H9 (cell line): ENCODE results near the gene FUT8. TPM values are rescaled to one million over a fixed set of nuclear protein-coding genes. Genes with fewer than 3 reads are reported as not detected.

Experiments
- DNase-seq: peaks from one replicate; pipeline ENCODE4 v3.0.0-alpha.2; 2017
- H2AFZ ChIP-seq: one replicate; pipeline ENCODE4 v1.6.1; 2013; ENCODE audit warnings: mild to moderate bottlenecking, low read length, control low read depth, moderate library complexity
- H2AK5ac ChIP-seq: 2 replicates; pipeline ENCODE4 v1.6.1; 2013; ENCODE audit warnings: low read length, control low read depth, mixed read lengths; ENCODE audit not compliant: insufficient read length
- H2BK120ac ChIP-seq: one replicate; pipeline ENCODE4 v1.6.1; 2013; ENCODE audit warnings: low read depth, mild to moderate bottlenecking, low read length, control low read depth, inconsistent platforms; ENCODE audit not compliant: poor library complexity, severe bottlenecking
- H2BK12ac ChIP-seq: 2 replicates; pipeline ENCODE4 v1.6.1; 2013; ENCODE audit warnings: low read length, control low read depth, mixed read lengths, low read depth; ENCODE audit not compliant: insufficient read length
- H2BK15ac ChIP-seq: 2 replicates; pipeline ENCODE4 v1.6.1; 2013; ENCODE audit warnings: low read depth, low read length, control low read depth
- H2BK20ac ChIP-seq: one replicate; pipeline ENCODE4 v1.6.1; 2013; ENCODE audit warnings: low read depth, mild to moderate bottlenecking, low read length, control low read depth, inconsistent platforms; ENCODE audit not compliant: poor library complexity, severe bottlenecking
- H2BK5ac ChIP-seq: 2 replicates; pipeline ENCODE4 v1.6.1; 2013; ENCODE audit warnings: low read length, control low read depth, mixed read lengths; ENCODE audit not compliant: insufficient read length
- H3K14ac ChIP-seq: 2 replicates; pipeline ENCODE4 v1.6.1; 2013; ENCODE audit warnings: low read length, control low read depth; ENCODE audit not compliant: insufficient read depth
- H3K18ac ChIP-seq: 2 replicates; pipeline ENCODE4 v1.6.1; 2013; ENCODE audit warnings: low read depth, mild to moderate bottlenecking, mixed read lengths, low read length, control low read depth; ENCODE audit not compliant: insufficient read length
- H3K23ac ChIP-seq: 2 replicates; pipeline ENCODE4 v1.6.1; 2013; ENCODE audit warnings: low read length, control low read depth, mixed read lengths, low read depth; ENCODE audit not compliant: insufficient read length
- H3K23me2 ChIP-seq: 2 replicates; pipeline ENCODE4 v1.6.1; 2013; ENCODE audit warnings: low read depth, mild to moderate bottlenecking, mixed read lengths, low read length, control low read depth; ENCODE audit not compliant: insufficient read length, poor library complexity, severe bottlenecking
- H3K27ac ChIP-seq: 2 replicates; pipeline ENCODE4 v1.5.1; 2013; ENCODE audit warnings: low read length, control low read depth, mixed read lengths, low read depth; ENCODE audit not compliant: insufficient read length
- H3K27me3 ChIP-seq: 2 replicates; pipeline ENCODE4 v1.6.1; 2013; ENCODE audit warnings: low read length, control low read depth, inconsistent platforms; ENCODE audit not compliant: insufficient read depth
- H3K4ac ChIP-seq: 2 replicates; pipeline ENCODE4 v1.6.1; 2013; ENCODE audit warnings: low read depth, mild to moderate bottlenecking, control low read depth, inconsistent platforms, low read length, moderate library complexity
- H3K4me1 ChIP-seq: 2 replicates; pipeline ENCODE4 v1.6.1; 2013; ENCODE audit warnings: low read length, control low read depth, inconsistent platforms; ENCODE audit not compliant: insufficient read depth
- H3K4me2 ChIP-seq: 2 replicates; pipeline ENCODE4 v1.6.1; 2013; ENCODE audit warnings: low read length, control low read depth, mixed read lengths; ENCODE audit not compliant: insufficient read length, insufficient read depth
- H3K56ac ChIP-seq: 2 replicates; pipeline ENCODE4 v1.6.1; 2013; ENCODE audit warnings: low read depth, mild to moderate bottlenecking, mixed read lengths, low read length, control low read depth; ENCODE audit not compliant: insufficient read length
- H3K79me1 ChIP-seq: 2 replicates; pipeline ENCODE4 v1.6.1; 2013; ENCODE audit warnings: low read depth, mild to moderate bottlenecking, moderate library complexity, low read length, control low read depth, inconsistent platforms; ENCODE audit not compliant: insufficient read depth, poor library complexity, severe bottlenecking
- H3K79me2 ChIP-seq: 2 replicates; pipeline ENCODE4 v1.6.1; 2013; ENCODE audit warnings: low read length, control low read depth, inconsistent platforms; ENCODE audit not compliant: insufficient read depth
- H3K9ac ChIP-seq: 2 replicates; pipeline ENCODE4 v1.6.1; 2013; ENCODE audit warnings: low read length, control low read depth, mixed read lengths; ENCODE audit not compliant: insufficient read length; ENCODE audit errors: extremely low read depth
- H3K9me3 ChIP-seq: one replicate; pipeline ENCODE4 v1.6.1; 2013; ENCODE audit warnings: low read depth, low read length, inconsistent platforms; ENCODE audit not compliant: control insufficient read depth
- H3T11ph ChIP-seq: one replicate; pipeline ENCODE4 v1.6.1; 2013; ENCODE audit warnings: mild to moderate bottlenecking, low read length, control low read depth, inconsistent platforms
- H4K20me1 ChIP-seq: one replicate; pipeline ENCODE4 v1.6.1; 2013; ENCODE audit not compliant: control insufficient read depth, insufficient read length, insufficient read depth
- H4K5ac ChIP-seq: 2 replicates; pipeline ENCODE4 v1.6.1; 2013; ENCODE audit warnings: low read depth, mild to moderate bottlenecking, mixed read lengths, low read length, control low read depth; ENCODE audit not compliant: insufficient read length
- H4K8ac ChIP-seq: replicated peaks from 2 replicates; pipeline ENCODE4 v1.6.1; 2013; ENCODE audit warnings: low read length, control low read depth, mixed read lengths, low read depth; ENCODE audit not compliant: insufficient read length
- H4K91ac ChIP-seq: 2 replicates; pipeline ENCODE4 v1.6.1; 2013; ENCODE audit warnings: low read depth, mild to moderate bottlenecking, moderate library complexity, mixed read lengths, low read length, control low read depth; ENCODE audit not compliant: insufficient read length
- H3K27ac Mint-ChIP-seq, 3 experiments: 2 replicates in 2 of 3; 3 replicates in 1 of 3; pipeline ENCODE4 v1.8.0; 2020 to 2021; ENCODE audit warnings: mixed read lengths in 3 of 3, mild to moderate bottlenecking in 1 of 3, moderate library complexity in 1 of 3
- H3K27me3 Mint-ChIP-seq: 2 replicates; pipeline ENCODE4 v1.8.0; 2021; ENCODE audit warnings: low read depth, mild to moderate bottlenecking, moderate library complexity, mixed read lengths
- H3K36me3 Mint-ChIP-seq, 3 experiments: 2 replicates in 2 of 3; 3 replicates in 1 of 3; pipeline ENCODE4 v1.8.0; 2020 to 2021; ENCODE audit warnings: low read depth in 3 of 3, mixed read lengths in 3 of 3; ENCODE audit not compliant: insufficient read depth in 1 of 3
- H3K4me1 Mint-ChIP-seq, 2 experiments: 2 replicates each; pipeline ENCODE4 v1.8.0; 2020; ENCODE audit warnings: mixed read lengths in 2 of 2
- H3K4me3 Mint-ChIP-seq, 2 experiments: 2 replicates in 1 of 2; 3 replicates in 1 of 2; pipeline ENCODE4 v1.8.0; 2020 to 2021; ENCODE audit warnings: mild to moderate bottlenecking in 2 of 2, mixed read lengths in 2 of 2, moderate library complexity in 1 of 2
- H3K9me3 Mint-ChIP-seq, 2 experiments: 2 replicates in 1 of 2; 3 replicates in 1 of 2; pipeline ENCODE4 v1.8.0; 2020; ENCODE audit warnings: mild to moderate bottlenecking in 2 of 2, mixed read lengths in 2 of 2, moderate library complexity in 1 of 2
- CTCF ChIP-seq: fragments of 200-600 bp; sonication (generic); conservative IDR thresholded peaks from 3 replicates; pipeline ENCODE4 v1.8.0; 2021; ENCODE audit warnings: antibody characterized with exemption, mild to moderate bottlenecking
- total RNA-seq: library from RNA; stranded (reverse); gene quantifications from 2 replicates; pipeline ENCODE4 v1.2.1, GENCODE V29; 2021

FUT8 gene
- total RNA-seq, 1 experiment from 2014 or later = 44.3 TPM

GRCh38 chr14:65403231-65403630 is 9.3 kb upstream of the FUT8 start:
- Histone ChIP-seq H4K20me1 (no peaks in the 10 kb centered on the region), H2AK5ac (no peak overlapping the region), H3K56ac (no peak overlapping the region), H3K27ac (no peak overlapping the region), H3K14ac (no peak overlapping the region), H2BK15ac (no peak overlapping the region), H2BK12ac (no peak overlapping the region), H3K9me3 (no peaks in the 10 kb centered on the region), H3K18ac (no peak overlapping the region), H3K23me2 (no peaks in the 10 kb centered on the region), H3T11ph (no peak overlapping the region), H3K4ac (no peak overlapping the region), H2BK5ac (no peak overlapping the region), H3K27me3 (no peaks in the 10 kb centered on the region), H4K8ac (no peak overlapping the region), H4K5ac (no peak overlapping the region), H3K4me2 (no peak overlapping the region), H3K4me1 (no peaks in the 10 kb centered on the region), H2AFZ (no peak overlapping the region), H2BK20ac (no peak overlapping the region), H2BK120ac (no peak overlapping the region), H3K79me2 (no peaks in the 10 kb centered on the region), H3K23ac (no peak overlapping the region), H4K91ac (no peak overlapping the region), H3K9ac (no peak overlapping the region), H3K79me1 (no peaks in the 10 kb centered on the region)
- no peak for TF ChIP-seq CTCF
- Mint-ChIP-seq H3K9me3 (no peaks in the 10 kb centered on the region), H3K27ac (no peak overlapping the region), H3K4me3 (no peak overlapping the region), H3K36me3 (peaks cover 0 to 6% (median 1%) of the 10 kb centered on the region in 3 experiments; a peak in 1 of 7 replicates), H3K4me1 (no peaks in the 10 kb centered on the region), H3K27me3 (no peaks in the 10 kb centered on the region)
- DNase-seq = no peak
